ENCODE results near the gene TEKT2.

DNA sequence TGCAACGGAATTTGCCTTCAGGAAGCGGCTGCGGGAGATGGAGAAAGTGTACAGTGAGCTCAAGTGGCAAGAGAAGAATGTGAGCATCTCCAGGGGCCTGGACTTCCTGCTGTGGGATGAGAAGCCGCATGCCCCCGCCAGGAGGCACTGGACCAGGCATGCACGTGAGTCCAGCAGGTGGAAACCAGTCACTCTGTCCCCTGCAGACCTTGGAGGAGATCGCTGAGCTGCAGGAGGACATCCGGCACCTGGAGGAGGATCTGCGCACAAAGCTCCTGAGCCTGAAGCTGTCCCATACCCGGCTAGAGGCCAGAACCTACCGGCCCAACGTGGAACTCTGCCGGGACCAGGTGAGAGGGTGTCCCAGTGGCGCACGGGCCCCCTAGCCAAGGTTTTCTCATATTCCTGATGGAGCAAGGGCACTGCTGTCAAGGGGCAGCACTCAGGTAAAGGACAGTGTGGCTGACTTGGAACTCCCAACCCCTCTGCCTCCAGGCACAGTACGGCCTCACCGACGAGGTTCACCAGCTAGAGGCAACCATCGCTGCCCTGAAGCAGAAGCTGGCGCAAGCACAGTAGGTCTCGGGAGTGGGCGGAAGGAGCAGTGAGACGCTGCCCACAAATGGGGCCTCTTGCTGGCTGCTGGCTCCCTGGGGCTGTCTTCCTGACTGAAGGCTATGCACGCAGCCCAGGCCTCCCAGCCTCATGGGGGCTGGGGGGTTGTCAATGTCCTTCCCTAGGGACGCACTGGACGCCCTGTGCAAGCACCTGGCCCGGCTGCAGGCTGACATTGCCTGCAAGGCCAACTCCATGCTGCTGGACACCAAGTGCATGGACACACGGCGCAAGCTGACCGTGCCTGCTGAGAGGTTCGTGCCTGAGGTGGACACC lies 3.6 kb downstream of the TEKT2 start:
- TF ChIP-seq USF2 (IDR thresholded peaks at IDR 0.05; ENCODE audit: low read depth, low read length) = no peak
- TF ChIP-seq CTCF (conservative IDR thresholded peaks at IDR 0.05; ENCODE audit: low read depth, low read length) = no peak

Measured in IMR-90 (cell line).